Lung (tissue), 12 donors: ENCODE results near the gene METTL1. TPM values are rescaled to one million over a fixed set of nuclear protein-coding genes. Genes with fewer than 3 reads are reported as not detected.

Experiments
- ATAC-seq: fragments of 200-7000 bp; cut with Tn5 transposase; one replicate; pipeline ENCODE4 v1.9.1; 2020; ENCODE audit warnings: moderate number of reproducible peaks; ENCODE audit not compliant: insufficient read depth, low FRiP score
- DNase-seq, 3 donors: peaks; one replicate each; pipeline ENCODE4 v3.0.0-alpha.2; 2013 to 2017
- H3K27ac ChIP-seq, 2 donors: one replicate each; pipeline ENCODE4 v1.5.1; 2013; ENCODE audit warnings: mild to moderate bottlenecking in 2 of 2, moderate library complexity in 2 of 2, control low read depth in 1 of 2, inconsistent platforms in 1 of 2, low read depth in 1 of 2, low read length in 1 of 2
- H3K27me3 ChIP-seq, 3 donors: one replicate each; pipeline ENCODE4 v1.5.1; 2013; ENCODE audit warnings: low read length in 2 of 3; ENCODE audit not compliant: control insufficient read depth in 3 of 3, insufficient read depth in 3 of 3
- H3K36me3 ChIP-seq, 4 donors: one replicate each; pipeline ENCODE4 v1.5.1; 2013; ENCODE audit warnings: low read length in 4 of 4, mild to moderate bottlenecking in 1 of 4, moderate library complexity in 1 of 4; ENCODE audit not compliant: control insufficient read depth in 4 of 4, insufficient read depth in 4 of 4
- H3K4me1 ChIP-seq, 5 donors: one replicate each; pipeline ENCODE4 v1.5.1; 2013; ENCODE audit warnings: low read length in 5 of 5, mild to moderate bottlenecking in 2 of 5, moderate library complexity in 1 of 5; ENCODE audit not compliant: control insufficient read depth in 5 of 5, insufficient read depth in 5 of 5
- H3K4me3 ChIP-seq: one replicate; pipeline ENCODE4 v1.5.1; 2013; ENCODE audit warnings: mild to moderate bottlenecking, control low read depth, moderate library complexity
- H3K9ac ChIP-seq, 2 donors: one replicate each; pipeline ENCODE4 v1.5.1; 2013; ENCODE audit warnings: low read length in 2 of 2, control low read depth in 1 of 2; ENCODE audit not compliant: insufficient read depth in 1 of 2
- H3K9me3 ChIP-seq, 4 donors: one replicate each; pipeline ENCODE4 v1.5.1; 2013; ENCODE audit warnings: low read length in 3 of 4, mild to moderate bottlenecking in 1 of 4, moderate library complexity in 1 of 4; ENCODE audit not compliant: control insufficient read depth in 4 of 4, insufficient read depth in 3 of 4
- WGBS, 2 donors: extraction: QIAGEN DNeasy Blood & Tissue Kit; methylation state at CpG; one replicate each; pipeline ENCODE4 v1.1.7; 2013; 5-methylcytosine and 5-hydroxymethylcytosine counted together
- polyA plus RNA-seq, 2 donors: library from polyadenylated mRNA; stranded (reverse); fragments of 200-250 nt; gene quantifications; one replicate each; pipeline ENCODE4 v1.2.1, GENCODE V29; 2013
- total RNA-seq, 2 donors: library from RNA; depleted of rRNA in 1 of 2; stranded (reverse); fragments of >200 nt in 1 of 2; gene quantifications; one replicate each; pipeline ENCODE4 v1.2.1, GENCODE V29; 2014 to 2021
- TF ChIP-seq, protein P1 (sequence below): IDR thresholded peaks from 2 replicates; pipeline ENCODE4 v1.5.1; 2012; ENCODE audit warnings: mild to moderate bottlenecking; ENCODE audit errors: control extremely low read depth, extremely low read depth
- donor health status: control.
- donor health status: control.
- donor health status: Bipolar disorder and iron deficiency.
- donor health status: healthy.
- donor health status: DM: yes; HTN: yes; CAD: no.

The METTL1 gene
- total and polyA plus RNA-seq, 4 donors: 2.8 to 35.5 (median 31.6) TPM

DNA sequence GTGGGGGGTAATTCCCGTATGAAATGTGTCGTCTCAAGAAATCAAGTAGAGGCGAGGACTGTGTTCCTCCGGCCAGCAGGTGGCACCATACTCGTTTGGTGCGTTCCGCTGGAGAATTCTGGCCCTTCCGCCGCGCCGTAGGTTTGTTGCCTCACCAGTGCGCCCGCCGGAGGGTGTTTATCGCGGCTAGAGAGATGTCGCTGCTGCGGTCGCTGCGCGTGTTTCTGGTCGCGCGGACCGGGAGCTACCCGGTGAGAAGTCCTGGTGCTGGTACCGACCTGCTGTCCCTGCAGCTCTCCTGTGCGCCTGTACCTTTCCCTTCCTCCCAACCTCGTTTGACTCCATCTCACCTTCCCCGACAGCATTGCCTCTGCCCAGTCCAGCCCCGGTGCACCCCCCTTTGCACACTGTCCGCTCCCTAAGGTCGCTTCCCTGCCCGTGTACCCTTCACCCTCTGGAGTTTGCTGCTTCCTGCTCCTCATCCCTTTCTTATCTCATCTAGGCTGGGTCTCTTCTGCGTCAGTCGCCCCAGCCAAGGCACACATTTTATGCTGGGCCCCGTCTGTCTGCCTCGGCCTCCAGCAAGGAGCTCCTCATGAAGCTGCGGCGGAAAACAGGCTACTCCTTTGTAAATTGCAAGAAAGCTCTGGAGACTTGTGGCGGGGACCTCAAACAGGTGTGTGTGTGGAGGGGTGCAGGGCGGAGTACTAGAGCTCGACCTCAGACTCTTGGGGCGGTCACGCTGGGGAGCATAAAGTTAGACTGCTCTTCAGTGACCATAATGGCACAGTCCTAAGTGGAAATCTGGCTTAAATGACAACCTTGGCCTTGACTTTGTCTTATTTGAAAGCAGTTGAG lies 10.9 kb upstream of the METTL1 start, which contains the start of gene TSFM:
Gene TSFM, plus strand, starts transcription at position 180 of the 858 bp plus-strand sequence. Its CDS starts 15 bp downstream, at position 195.
- H3K36me3 ChIP-seq: peaks cover 9 to 28% (median 18%) of the 10 kb centered on the region in 4 donors
- TF ChIP-seq, protein P1, sequence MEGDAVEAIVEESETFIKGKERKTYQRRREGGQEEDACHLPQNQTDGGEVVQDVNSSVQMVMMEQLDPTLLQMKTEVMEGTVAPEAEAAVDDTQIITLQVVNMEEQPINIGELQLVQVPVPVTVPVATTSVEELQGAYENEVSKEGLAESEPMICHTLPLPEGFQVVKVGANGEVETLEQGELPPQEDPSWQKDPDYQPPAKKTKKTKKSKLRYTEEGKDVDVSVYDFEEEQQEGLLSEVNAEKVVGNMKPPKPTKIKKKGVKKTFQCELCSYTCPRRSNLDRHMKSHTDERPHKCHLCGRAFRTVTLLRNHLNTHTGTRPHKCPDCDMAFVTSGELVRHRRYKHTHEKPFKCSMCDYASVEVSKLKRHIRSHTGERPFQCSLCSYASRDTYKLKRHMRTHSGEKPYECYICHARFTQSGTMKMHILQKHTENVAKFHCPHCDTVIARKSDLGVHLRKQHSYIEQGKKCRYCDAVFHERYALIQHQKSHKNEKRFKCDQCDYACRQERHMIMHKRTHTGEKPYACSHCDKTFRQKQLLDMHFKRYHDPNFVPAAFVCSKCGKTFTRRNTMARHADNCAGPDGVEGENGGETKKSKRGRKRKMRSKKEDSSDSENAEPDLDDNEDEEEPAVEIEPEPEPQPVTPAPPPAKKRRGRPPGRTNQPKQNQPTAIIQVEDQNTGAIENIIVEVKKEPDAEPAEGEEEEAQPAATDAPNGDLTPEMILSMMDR: peak; percentile 96
- H3K9me3 ChIP-seq: no peaks in the 10 kb centered on the region
- H3K4me1 ChIP-seq: peaks cover 0 to 8% (median 4%) of the 10 kb centered on the region in 5 donors
- peak; percentile 98 for ATAC-seq
- H3K4me3 ChIP-seq: peak within 1 kb of the TSS; percentile 90
- WGBS, 2 donors: 1% methylated on average over 45 of the region's 45 CpGs
- H3K9ac ChIP-seq: peak within 1 kb of the TSS; percentile 77 to 93
- peak; percentile 96 to 97 (median 96) for DNase-seq
- H3K27ac ChIP-seq: peak within 1 kb of the TSS; percentile 10 to 78
- no peaks in the 10 kb centered on the region for H3K27me3 ChIP-seq

DNA sequence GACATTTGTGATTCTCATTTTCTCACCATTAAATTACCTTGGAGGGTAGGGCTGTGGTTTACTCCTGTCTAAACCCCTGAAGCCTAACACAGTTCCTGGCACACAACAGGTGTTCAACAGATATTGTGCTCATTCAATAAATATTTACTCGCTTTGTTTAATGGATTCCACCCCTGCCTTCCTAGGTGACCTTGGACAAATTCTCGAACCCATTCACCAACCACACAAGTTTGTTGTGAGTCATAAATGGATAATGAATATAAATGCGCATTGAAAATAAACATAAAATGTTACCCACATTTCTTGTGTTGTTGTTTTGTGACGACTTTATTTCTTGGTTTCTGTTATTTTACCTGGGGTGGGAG lies 10.3 kb upstream of the METTL1 start:
- peaks cover 0 to 8% (median 4%) of the 10 kb centered on the region in 5 donors for H3K4me1 ChIP-seq
- H3K9ac ChIP-seq: no peak overlapping the region
- whole genome bisulfite sequencing, 2 donors: 21 to 31% methylated on average over 4 of the region's 4 CpGs

DNA sequence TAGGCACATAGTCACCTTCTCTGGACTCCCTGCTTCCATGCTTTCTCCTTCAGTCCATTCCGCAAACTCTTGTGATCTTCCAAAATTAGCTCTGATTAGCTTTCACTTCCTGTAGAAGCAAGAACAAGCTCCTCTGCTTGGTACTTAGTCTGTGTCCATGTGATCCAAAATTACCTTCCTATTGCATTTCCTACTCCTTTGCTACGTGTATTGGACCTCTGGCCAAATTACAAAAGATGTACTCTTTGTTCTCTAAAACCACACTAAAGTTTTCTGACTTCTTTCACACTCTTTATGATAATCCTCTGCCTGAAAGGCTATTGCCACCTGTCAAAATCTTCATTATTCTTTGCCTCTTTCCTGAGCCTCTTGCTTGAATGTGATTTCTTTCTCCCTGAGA lies 9.9 kb upstream of the METTL1 start:
- Histone ChIP-seq H3K27ac (no peak overlapping the region), H3K27me3 (no peaks in the 10 kb centered on the region), H3K9me3 (no peaks in the 10 kb centered on the region), H3K4me3 (no peak overlapping the region), H3K4me1 (peaks cover 0 to 8% (median 4%) of the 10 kb centered on the region in 5 donors), H3K9ac (no peak overlapping the region), H3K36me3 (peaks cover 7 to 24% (median 13%) of the 10 kb centered on the region in 4 donors)
- TF ChIP-seq, protein P1: no peak
- ATAC-seq (no peak), DNase-seq (no peak)
- WGBS, 2 donors: 43 to 53% methylated on average over 2 of the region's 2 CpGs

More for the DNA sequence above, 10.3 kb upstream of the METTL1 start:
- Histone ChIP-seq H3K9me3 (no peaks in the 10 kb centered on the region), H3K27me3 (no peaks in the 10 kb centered on the region), H3K27ac (no peak overlapping the region), H3K4me3 (no peak overlapping the region), H3K36me3 (peaks cover 9 to 23% (median 15%) of the 10 kb centered on the region in 4 donors)
- ATAC-seq (no peak), DNase-seq (no peak)
- TF ChIP-seq, protein P1: no peak
